H4 (cell line): Measurements from ENCODE around the gene PTH1R. TPM values are rescaled to one million over a fixed set of nuclear protein-coding genes. Genes with fewer than 3 reads are reported as not detected.

Source experiments
- DNase-seq: peaks from one replicate; pipeline ENCODE4 v3.0.0-alpha.2; 2015; ENCODE audit warnings: low spot score
- total RNA-seq: library from RNA; depleted of rRNA; stranded (reverse); fragments of >200 nt; shearing (Covaris generic); gene quantifications from 2 replicates; pipeline ENCODE4 v1.2.3, GENCODE V29; 2014

The PTH1R gene
- total RNA-seq, 1 experiment from 2014 or later = 0.43 TPM

- DNase-seq = no peak
Observed at GRCh38 chr3:46883054-46883829, 5.7 kb downstream of the PTH1R start.

GRCh38 chr3:46883830-46884185, 6.3 kb downstream of the PTH1R start:
- DNase-seq = no peak

DNA sequence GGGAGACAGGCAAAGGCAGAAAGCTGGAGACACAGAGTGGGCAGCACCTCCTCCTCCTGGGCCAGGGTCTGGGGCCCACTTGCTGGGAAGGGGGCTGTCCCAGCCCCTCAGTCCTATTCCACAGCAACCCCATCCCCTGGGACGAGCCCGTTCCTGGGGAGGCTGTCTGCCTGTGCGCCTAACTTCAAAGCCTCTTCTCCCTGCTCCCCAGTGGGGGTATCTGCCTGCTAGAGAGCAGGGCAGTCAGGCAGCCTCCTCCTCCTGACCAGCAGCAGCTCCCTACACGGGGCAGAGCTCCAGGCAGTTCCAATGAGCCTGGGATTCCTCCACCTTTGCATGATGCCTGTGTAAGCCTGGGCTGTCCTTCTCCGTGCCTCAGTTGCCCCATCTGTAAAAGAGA, 6.9 kb downstream of the PTH1R start:
- DNase-seq = no peak

DNA sequence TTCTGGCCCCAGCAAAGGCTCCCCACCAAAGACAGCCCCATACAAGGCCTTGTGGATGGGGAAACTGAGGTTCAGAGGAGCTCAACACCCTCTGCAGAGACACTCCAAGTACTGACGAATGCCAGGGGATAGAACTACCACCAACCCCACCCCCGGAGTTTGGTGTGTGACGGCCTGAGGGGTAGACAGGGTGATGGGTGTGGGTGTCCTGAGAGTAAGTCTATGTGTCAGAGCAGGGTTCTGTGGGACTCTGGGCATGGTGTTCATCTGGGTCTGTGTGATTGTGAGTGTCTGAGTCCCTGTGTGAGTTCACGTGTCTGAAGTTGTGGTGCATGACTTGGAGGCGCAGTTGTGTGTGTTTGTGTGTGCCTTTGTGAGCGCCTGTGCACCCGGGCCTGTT, 7.4 kb downstream of the PTH1R start:
- no peak for DNase-seq

DNA sequence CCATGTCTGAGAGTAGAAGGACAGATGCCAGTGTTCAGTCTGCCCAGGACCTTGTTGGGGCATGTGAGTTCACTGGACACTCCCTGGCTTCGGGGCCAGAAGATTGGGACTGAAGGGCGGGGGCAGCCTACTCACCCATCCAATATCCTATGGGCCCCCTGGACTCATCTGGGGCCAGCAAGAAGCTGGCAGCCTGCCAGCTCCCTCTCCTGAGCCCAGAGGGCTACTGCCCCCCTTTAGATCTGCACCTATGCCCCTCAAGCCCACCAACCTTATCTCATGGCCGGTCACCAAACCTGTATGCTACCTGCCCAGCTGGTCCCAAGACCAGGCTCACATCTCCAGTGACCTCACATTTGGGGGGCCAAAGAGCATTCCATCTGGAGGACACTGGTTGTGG, 8.1 kb downstream of the PTH1R start:
- DNase-seq = no peak

- no peak for DNase-seq
Observed at GRCh38 chr3:46887980-46888494, 10.5 kb downstream of the PTH1R start.

DNA sequence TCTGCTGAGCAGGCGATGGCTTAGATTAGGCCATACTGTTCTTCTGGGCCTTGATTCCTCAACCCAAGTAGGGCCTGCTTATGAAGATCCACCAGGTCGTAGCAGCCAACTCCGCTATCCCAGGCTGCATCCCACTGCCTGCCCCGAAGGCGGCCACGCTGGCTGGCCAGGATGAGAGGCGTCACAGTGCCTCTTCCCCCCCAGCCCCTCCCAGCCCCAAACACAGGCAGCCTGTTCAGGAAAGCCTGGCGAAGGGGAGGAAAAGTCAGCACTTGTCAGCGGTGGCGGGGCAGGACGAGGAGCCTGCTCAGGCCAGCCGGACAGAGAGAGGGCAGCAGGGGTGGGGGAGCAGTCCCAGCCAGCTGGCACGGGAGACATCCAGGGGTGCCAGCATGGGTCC, 11.2 kb downstream of the PTH1R start:
- no peak for DNase-seq

- DNase-seq = no peak
Observed at GRCh38 chr3:46889381-46890110, 12.0 kb downstream of the PTH1R start.

GRCh38 chr3:46890132-46890531, 12.6 kb downstream of the PTH1R start:
- DNase-seq = no peak

GRCh38 chr3:46891132-46891531, 13.6 kb downstream of the PTH1R start:
- DNase-seq = no peak

- DNase-seq = no peak
Observed at GRCh38 chr3:46892285-46893145, 15.0 kb downstream of the PTH1R start.

GRCh38 chr3:46893146-46893748, 15.7 kb downstream of the PTH1R start:
- DNase-seq = no peak

- no peak for DNase-seq
Observed at GRCh38 chr3:46893763-46894162, 16.2 kb downstream of the PTH1R start.

DNA sequence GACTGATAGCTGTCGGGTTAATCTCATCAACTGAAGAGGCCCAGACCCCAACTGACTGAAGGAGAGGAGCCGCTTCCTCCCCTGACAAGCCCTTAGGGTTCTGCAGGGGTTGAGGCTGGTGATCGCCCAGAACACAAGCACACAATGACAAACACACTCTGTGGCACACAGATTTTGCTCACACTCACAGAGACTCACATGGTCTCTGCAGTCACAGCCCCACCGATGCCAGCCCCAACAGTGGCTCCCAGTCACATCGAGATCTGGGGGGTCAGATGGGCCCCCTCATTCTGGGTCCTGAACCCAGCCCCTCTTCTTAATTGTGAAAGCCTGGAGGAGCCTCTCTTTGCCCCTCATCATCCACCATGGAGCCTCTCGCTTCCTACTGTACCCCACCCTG, 16.7 kb downstream of the PTH1R start:
- DNase-seq = no peak

DNA sequence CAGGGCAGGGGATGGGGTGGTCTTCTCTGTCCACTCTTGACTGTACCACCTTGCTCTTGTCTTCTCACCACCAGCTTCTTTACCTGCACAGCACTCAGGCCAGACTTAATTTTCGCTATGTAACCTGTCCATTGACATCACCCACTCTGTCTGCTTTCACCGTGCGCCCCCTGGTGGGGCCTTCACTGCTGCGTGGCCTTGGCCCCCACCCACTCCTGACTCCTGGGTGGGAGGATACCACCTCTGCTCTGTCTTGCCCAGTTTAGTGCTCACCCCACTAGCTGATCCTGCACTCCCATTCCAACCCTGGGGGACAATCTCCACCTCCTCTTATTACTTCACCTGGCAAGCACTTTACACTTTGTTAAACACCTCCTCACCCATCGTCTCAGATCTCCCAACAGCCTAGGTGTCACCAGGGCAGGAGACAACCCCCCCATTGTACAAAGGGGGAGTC, 17.7 kb downstream of the PTH1R start:
- DNase-seq = no peak

DNA sequence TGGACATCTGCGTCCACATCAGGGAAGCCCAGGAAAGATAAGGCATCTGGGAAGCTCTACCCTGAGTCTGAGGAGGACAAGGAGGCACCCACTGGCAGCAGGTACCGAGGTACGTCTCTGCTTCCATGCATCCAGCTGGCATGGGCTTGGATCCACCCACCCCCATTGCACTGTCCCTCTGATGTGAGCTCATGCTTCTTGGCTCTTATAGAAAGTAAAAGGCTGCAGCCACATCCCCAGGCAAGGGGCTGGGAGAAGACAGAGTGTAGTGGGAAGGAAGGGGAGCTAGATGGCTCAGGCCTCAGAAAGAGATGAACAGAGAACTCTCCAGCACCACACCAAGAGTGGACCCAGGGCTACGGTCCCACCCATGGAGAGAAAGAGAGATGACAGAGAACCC, 18.2 kb downstream of the PTH1R start:
- DNase-seq = no peak

GRCh38 chr3:46896386-46896785, 18.9 kb downstream of the PTH1R start:
- no peak for DNase-seq

- DNase-seq = no peak
Observed at GRCh38 chr3:46897031-46897430, 19.5 kb downstream of the PTH1R start.

GRCh38 chr3:46897829-46898320, 20.4 kb downstream of the PTH1R start:
- no peak for DNase-seq

- no peak for DNase-seq
Observed at GRCh38 chr3:46898321-46899150, 21.0 kb downstream of the PTH1R start.
